Activated T-cell treated with anti-CD3 and anti-CD28 coated beads for 4 hours (primary cell): ENCODE results near the gene PPP1R36.
"Not testable (repeated sequence)": the region's sequence is repeated elsewhere in the genome, so short reads cannot be mapped to it uniquely, and the experiment has no call there.

Experiments
- DNase-seq: peaks from one replicate; pipeline ENCODE4 v3.0.0-alpha.2; 2020

PPP1R36 gene

DNA sequence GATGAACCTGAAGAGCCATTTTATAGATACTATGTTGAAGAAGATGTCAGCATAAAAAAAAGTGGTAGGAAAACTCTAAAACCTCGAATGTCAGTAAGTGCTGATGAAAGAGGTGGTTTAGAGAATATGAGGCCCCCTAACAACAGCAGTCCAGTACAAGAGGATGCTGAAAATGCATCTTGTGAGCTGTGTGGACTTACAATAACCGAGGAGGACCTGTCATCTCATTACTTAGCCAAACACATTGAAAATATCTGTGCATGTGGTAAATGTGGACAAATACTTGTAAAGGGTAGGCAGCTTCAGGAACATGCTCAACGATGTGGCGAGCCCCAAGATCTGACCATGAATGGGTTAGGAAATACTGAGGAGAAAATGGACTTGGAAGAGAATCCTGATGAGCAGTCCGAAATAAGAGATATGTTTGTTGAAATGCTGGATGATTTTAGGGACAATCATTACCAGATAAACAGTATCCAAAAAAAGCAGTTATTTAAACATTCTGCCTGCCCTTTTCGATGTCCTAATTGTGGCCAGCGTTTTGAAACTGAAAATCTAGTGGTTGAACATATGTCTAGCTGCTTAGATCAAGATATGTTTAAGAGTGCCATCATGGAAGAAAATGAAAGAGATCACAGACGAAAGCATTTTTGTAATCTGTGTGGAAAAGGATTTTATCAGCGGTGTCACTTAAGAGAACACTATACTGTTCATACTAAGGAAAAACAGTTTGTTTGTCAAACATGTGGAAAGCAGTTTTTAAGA is 27.0 kb upstream of the PPP1R36 start:
- no peak for DNase-seq

DNA sequence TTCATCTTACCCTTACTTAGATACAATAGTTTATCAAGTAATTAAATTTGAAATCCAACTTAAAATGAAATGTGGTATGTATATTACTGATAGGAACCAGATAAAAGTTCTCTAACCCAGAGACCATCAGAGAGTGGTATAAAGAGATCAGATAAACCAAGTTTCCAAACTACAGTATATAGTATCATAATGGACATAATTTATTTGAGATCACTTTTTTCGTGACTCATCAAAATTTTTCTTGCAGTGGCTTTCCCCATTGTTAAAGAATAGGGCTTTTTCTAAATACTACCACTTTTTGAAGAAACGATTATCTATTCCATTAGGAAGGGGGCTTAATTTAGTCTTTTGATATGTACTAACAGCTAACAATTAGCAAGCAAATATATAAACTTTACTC is 24.4 kb upstream of the PPP1R36 start:
- DNase-seq, result no peak

DNA sequence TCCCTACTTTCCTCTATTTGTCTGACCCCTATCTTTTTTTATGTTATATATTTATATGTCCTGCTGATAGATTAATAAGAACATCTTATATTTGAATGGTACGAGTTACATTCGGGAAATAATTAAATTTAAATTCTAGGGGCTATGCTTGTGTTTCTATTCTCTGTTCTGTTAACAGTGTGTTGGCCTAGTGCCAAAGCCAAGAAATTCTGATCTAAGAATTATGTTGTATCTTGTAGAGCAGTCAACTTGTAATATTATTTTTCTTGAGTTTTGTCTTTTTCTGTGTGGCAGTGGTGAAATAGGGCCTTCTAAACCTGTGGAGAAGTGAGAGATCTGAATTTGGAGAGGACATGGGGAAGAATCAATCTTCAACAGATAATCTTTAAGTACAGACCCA is 18.2 kb upstream of the PPP1R36 start:
- DNase-seq, result no peak

DNA sequence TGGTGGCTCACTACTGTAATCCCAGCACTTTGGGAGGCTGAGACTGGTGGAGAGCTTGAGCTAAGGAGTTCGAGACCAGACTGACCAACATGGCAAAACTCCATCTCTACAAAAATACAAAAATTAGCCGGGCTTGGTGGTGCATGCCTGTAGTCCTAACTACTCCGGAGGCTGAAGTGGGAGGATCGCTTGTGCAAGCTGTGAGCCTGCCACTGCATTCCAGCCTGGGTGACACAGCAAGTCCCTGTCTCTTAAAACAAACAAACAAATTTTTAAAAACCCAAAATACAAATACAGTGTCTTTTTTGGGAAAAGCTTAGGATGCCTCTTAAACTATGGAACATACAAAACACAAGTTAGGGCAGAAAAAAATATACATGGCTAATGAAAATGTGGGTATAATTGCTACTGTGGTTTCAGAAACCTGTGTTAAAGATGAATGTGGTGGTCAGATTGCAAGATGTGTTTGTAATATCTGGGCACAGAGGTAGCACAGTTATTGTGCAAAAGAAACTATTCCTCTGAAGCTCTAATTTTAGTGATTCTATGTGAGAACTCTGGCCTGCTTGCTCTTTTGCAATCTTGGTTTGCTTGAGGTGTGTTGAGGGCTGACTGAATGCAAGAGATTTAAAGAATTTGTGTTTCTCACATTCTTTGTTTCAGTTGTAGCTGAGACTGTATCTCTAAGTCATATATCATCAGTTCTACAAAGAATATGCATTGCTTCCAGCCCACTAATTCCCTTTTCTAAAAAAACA is 13.1 kb upstream of the PPP1R36 start:
- DNase-seq, result no peak

DNA sequence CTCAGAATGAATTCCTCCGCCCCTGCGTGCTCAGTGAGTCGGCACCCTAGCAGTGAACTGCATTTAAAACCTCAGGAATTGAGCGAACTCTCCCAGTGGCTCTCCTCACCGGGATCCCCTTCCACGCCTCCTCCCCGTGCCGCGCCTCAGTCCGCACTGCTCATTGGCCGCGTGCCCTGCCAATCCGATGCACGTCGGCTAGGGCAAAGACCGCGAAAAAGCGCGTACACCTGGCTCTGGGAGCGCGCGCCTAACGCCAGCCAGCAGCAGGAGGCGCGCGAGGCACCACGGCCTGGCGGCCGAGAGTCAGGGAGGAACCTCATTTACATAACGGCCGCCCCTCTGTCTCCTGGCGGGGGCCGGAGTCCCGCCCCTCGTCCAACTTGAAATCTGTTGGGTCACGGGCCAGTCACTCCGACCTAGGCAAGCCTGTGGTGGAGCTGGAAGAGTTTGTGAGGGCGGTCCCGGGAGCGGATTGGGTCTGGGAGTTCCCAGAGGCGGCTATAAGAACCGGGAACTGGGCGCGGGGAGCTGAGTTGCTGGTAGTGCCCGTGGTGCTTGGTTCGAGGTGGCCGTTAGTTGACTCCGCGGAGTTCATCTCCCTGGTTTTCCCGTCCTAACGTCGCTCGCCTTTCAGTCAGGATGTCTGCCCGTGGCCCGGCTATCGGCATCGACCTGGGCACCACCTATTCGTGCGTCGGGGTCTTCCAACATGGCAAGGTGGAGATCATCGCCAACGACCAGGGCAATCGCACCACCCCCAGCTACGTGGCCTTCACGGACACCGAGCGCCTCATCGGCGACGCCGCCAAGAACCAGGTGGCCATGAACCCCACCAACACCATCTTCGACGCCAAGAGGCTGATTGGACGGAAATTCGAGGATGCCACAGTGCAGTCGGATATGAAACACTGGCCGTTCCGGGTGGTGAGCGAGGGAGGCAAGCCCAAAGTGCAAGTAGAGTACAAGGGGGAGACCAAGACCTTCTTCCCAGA is 9.3 kb upstream of the PPP1R36 start, which contains the start of gene HSPA2:
Gene HSPA2, plus strand, starts transcription at position 534 of the 995 bp plus-strand sequence. Its CDS starts 109 bp downstream, at position 643.
- DNase-seq, result peak; percentile 87

DNA sequence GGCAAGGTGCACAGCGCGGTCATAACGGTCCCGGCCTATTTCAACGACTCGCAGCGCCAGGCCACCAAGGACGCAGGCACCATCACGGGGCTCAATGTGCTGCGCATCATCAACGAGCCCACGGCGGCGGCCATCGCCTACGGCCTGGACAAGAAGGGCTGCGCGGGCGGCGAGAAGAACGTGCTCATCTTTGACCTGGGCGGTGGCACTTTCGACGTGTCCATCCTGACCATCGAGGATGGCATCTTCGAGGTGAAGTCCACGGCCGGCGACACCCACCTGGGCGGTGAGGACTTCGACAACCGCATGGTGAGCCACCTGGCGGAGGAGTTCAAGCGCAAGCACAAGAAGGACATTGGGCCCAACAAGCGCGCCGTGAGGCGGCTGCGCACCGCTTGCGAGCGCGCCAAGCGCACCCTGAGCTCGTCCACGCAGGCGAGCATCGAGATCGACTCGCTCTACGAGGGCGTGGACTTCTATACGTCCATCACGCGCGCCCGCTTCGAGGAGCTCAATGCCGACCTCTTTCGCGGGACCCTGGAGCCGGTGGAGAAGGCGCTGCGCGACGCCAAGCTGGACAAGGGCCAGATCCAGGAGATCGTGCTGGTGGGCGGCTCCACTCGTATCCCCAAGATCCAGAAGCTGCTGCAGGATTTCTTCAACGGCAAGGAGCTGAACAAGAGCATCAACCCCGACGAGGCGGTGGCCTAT is 8.3 kb upstream of the PPP1R36 start:
- no peak for DNase-seq

DNA sequence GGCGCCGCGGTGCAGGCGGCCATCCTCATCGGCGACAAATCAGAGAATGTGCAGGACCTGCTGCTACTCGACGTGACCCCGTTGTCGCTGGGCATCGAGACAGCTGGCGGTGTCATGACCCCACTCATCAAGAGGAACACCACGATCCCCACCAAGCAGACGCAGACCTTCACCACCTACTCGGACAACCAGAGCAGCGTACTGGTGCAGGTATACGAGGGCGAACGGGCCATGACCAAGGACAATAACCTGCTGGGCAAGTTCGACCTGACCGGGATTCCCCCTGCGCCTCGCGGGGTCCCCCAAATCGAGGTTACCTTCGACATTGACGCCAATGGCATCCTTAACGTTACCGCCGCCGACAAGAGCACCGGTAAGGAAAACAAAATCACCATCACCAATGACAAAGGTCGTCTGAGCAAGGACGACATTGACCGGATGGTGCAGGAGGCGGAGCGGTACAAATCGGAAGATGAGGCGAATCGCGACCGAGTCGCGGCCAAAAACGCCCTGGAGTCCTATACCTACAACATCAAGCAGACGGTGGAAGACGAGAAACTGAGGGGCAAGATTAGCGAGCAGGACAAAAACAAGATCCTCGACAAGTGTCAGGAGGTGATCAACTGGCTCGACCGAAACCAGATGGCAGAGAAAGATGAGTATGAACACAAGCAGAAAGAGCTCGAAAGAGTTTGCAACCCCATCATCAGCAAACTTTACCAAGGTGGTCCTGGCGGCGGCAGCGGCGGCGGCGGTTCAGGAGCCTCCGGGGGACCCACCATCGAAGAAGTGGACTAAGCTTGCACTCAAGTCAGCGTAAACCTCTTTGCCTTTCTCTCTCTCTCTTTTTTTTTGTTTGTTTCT is 7.6 kb upstream of the PPP1R36 start:
- no peak for DNase-seq

DNA sequence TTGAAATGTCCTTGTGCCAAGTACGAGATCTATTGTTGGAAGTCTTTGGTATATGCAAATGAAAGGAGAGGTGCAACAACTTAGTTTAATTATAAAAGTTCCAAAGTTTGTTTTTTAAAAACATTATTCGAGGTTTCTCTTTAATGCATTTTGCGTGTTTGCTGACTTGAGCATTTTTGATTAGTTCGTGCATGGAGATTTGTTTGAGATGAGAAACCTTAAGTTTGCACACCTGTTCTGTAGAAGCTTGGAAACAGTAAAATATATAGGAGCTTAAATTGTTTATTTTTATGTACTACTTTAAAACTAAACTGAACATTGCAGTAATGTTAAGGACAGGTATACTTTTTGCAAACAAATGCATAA is 6.9 kb upstream of the PPP1R36 start:
- no peak for DNase-seq

DNA sequence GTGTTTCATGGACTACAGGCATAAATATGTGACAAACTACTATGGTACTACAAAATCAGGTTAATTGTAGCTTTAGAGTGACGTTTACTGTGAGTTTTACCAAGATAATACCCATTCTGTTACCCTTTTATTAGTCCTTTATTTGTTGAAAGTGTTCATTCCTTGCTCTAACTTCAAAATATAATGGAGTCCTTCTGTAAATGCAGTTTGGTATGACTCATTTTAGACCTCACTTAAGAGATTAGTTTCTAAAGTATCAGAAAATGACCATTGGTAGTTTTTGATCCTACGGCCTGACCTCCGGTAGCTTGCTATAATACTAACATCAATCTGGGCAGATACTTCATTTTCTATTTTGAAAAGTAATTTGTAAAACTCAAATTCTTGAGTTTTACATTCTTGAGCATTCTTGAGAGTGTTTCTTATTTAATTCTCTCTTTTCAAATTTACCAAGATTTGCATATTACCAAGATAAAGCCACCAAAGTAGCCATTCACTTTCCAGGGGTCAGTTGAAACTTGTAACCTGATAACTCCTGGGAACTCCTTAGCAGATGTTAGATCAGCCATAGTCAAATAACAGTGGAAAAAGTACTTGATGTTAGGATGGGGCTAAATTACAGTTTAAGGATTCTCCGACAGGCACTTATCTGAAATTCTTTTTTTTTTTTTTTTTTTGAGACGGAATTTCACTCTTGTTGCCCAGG is 5.0 kb upstream of the PPP1R36 start:
- DNase-seq, result no peak

GRCh38 chr14:64549016-64549415 is 745 bp upstream of the PPP1R36 start:
- no peak for DNase-seq

DNA sequence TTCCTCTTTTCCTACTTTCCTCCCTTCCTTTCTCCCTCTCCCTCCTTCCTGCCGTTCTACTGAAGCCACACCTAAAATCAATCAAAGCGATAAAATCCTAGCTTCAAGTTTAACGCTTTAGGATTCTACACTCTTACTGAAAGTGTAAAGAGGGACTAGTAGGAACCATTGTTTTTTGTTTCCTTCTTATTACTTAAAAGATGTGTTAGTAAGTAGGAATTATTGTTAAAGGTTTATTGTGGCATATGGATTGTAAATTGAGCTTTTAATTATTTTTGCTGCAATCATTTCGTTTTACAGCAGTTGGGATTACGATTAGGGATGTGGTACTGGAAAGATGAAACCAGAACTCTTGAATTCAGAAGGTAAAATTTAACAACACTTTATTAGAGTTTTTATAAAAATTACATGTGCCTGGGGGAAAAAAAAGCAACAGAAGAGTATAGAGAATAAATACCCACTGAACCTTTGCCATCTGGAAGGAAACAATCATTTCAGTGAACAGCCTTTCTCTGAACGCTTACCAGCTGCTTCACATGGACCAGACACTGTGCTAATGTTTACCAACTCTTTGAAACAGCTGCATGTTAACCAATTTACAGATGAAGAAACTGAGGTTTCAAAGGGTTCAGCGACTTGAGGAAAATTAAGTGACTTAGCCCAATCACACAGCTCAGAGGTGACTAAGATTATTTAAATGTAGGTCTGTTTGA is 1.0 kb downstream of the PPP1R36 start:
- no peak for DNase-seq

DNA sequence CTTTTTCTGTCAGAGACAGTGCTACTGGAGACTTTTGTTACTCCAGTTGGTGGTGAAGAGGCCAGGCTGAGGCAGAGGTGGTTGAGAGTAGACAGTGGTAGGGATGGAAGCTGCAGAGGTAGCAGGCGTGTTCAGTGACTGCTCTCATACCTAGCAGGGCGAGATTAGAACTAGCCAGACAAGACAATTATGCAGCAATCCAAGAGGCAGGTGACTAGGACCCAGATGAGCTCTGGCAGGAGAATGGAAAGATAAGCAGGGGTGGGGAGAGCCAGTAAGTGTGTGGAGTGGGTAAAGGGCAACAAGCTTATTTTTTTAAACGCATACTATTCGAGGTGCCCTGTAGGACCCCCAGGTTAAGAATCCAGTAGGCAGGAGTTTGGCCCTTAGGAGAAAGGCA is 4.8 kb downstream of the PPP1R36 start:
- no peak for DNase-seq

- DNase-seq, result no peak
These were observed 6.8 kb downstream of the PPP1R36 start for GRCh38 chr14:64556526-64556925.

DNA sequence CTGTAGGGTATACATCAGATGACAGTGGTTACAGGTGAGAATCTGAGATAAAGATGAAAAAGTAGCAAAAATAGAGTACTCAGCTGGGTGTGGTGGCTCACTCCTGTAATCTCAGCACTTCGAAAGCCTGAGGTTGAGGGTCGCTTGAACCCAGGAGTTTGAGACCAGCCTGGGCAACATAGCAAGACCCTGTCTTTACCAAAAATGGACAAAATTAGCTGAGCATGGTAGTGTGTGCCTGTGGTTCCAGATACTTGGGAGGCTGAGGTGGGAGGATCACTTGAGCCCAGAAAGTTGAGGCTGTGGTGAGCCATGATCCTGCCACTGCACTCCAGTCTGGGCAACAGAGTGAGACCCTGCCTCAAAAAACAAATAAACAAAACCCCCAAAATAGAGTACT is 8.5 kb downstream of the PPP1R36 start:
- not testable (repeated sequence) for DNase-seq

DNA sequence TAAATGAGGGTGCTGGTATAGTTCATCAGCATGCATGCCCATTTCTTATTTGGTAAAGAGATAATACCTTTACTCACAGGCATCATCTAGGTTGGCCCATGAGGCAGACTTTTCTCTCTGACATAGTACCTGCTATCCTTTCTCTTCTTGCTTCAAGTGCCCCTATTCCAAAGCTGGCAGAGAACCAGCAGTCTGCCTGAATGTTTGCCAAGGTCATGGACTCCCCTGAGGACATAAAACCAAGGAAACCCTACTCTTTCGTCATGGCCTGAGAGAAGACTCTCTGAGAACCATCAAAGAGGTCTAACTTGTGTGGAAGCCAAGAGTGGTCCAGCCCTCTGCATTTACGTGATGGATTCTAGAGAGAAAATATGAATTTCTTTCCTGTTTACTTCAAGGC is 11.9 kb downstream of the PPP1R36 start:
- no peak for DNase-seq

GRCh38 chr14:64562436-64562835 is 12.7 kb downstream of the PPP1R36 start:
- DNase-seq, result no peak

- no peak for DNase-seq
These were observed 13.9 kb downstream of the PPP1R36 start for GRCh38 chr14:64563696-64564095.

DNA sequence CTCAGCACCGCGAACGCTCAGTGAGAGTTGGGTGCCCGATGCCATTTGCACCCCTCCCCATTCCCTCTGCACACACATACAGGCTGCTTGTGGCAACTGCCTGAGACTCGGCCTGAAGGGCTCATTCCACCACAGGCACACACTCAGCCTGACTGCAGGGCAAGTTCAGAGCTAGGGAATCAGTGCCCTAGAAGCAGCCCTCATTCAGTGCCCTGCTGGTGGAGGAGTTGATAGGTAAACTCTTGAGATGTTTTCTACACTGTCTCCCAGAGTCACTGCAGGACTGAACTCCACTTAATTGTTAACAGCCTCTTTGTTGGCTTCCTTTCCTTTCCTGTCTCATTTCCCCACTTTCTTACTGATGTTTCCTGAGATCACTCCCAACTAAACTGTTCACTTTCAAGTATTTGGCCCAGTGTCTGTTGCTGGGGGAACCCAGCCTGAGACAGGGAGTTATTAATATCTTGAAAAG is 16.9 kb downstream of the PPP1R36 start:
- no peak for DNase-seq

DNA sequence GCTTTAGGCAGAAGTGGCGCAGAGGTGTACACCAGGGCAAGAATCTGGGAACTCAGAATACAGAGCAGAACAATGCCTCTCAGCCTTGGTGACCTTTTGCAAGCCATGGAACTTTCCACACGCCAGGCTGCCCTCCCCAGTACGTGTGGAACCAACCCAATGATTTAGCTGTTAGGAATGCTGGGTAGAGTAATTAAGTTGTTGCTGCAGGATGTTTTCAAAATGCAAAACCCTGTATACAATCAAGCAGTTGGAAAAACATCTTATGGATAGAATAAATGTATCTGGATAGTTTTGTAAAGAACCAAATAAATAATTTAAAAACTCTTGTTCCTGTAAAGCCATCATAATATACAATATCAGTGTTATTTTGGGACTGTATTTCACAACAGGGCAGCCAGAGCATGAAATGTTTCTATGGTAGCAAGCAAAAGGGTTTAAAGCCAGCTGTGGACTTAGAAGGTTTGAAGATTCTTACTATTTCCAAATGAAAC is 19.4 kb downstream of the PPP1R36 start:
- no peak for DNase-seq

- not testable (repeated sequence) for DNase-seq
These were observed 19.9 kb downstream of the PPP1R36 start for GRCh38 chr14:64569646-64570045.
